GM23338 (cell line): Measurements from ENCODE around the gene RBBP8. TPM values are rescaled to one million over a fixed set of nuclear protein-coding genes. Genes with fewer than 3 reads are reported as not detected.

ENCODE experiments used
- CTCF ChIP-seq, 2 experiments: fragments of 200-600 bp in 1 of 2; sonication (generic) in 1 of 2; conservative IDR thresholded peaks; 2 replicates each; pipeline versions ENCODE4 v1.5.1 to v1.6.1; 2016 to 2017; ENCODE audit warnings: antibody characterized with exemption in 2 of 2, low read depth in 2 of 2, mild to moderate bottlenecking in 2 of 2, moderate library complexity in 1 of 2
- EZH2phosphoT487 ChIP-seq: fragments of 200-600 bp; sonication (generic); IDR thresholded peaks from one replicate; pipeline ENCODE4 v1.8.1; 2018; ENCODE audit warnings: antibody characterized with exemption; ENCODE audit not compliant: unreplicated experiment
- JUNB ChIP-seq: IDR thresholded peaks from one replicate; pipeline ENCODE4 v1.6.1; 2016; ENCODE audit warnings: antibody characterized with exemption; ENCODE audit not compliant: unreplicated experiment
- ZNF331 ChIP-seq: fragments of 250-450 bp; sonication (Bioruptor Pico); IDR thresholded peaks from 2 replicates; pipeline ENCODE4 v1.5.0; 2020; ENCODE audit warnings: low read depth, mild to moderate bottlenecking, moderate library complexity
- ZNF462 ChIP-seq: fragments of 250-450 bp; sonication (Bioruptor Pico); IDR thresholded peaks from 2 replicates; pipeline ENCODE4 v1.5.0; 2020; ENCODE audit warnings: mild to moderate bottlenecking, moderate library complexity
- polyA plus RNA-seq: library from polyadenylated mRNA; unstranded; fragments of >200 nt; fragmentation: Nextera tagmentation; extraction: Ambion mirVana; gene quantifications from 2 replicates; pipeline ENCODE4 v1.2.1, GENCODE V29; 2016
- total RNA-seq: library from RNA; depleted of rRNA; stranded (reverse); fragments of >200 nt; shearing (Covaris generic); gene quantifications from 2 replicates; pipeline ENCODE4 v1.2.3, GENCODE V29; 2014
- TF ChIP-seq, protein P1 (sequence below): IDR thresholded peaks from one replicate; pipeline ENCODE4 v1.6.1; 2018; ENCODE audit warnings: antibody characterized with exemption; ENCODE audit not compliant: unreplicated experiment

The RBBP8 gene
- total and polyA plus RNA-seq, 2 experiments from 2014 or later = 53.3 to 55.6 TPM

DNA sequence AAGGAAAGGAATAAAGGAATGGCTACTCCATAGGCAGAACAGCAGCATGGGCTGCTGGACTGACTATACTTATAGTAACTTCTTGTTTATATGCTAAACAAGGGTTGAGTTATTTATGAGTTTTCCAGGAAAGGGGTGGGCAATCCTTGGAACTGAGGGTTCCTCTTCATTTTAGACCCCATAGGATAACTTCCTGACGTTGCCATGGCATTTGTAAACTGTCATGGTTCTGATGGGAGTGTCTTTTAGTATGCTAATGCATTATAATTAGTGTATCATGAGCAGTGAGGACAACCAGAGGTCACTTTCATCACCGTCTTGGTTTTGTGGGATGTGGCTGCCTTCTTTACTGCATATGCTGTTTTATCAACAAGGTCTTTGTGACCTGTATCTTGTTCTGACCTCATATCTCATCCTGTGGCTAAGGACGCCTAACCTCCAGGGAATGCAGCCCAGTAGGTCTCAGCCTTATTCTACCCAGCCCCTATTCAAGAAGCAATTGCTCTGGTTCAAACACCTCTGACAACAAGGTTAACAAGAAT, 103.6 kb downstream of the RBBP8 start (continued):
- TF ChIP-seq ZNF462 (CRISPR knock-in tag) = no peak
- TF ChIP-seq, protein P1, sequence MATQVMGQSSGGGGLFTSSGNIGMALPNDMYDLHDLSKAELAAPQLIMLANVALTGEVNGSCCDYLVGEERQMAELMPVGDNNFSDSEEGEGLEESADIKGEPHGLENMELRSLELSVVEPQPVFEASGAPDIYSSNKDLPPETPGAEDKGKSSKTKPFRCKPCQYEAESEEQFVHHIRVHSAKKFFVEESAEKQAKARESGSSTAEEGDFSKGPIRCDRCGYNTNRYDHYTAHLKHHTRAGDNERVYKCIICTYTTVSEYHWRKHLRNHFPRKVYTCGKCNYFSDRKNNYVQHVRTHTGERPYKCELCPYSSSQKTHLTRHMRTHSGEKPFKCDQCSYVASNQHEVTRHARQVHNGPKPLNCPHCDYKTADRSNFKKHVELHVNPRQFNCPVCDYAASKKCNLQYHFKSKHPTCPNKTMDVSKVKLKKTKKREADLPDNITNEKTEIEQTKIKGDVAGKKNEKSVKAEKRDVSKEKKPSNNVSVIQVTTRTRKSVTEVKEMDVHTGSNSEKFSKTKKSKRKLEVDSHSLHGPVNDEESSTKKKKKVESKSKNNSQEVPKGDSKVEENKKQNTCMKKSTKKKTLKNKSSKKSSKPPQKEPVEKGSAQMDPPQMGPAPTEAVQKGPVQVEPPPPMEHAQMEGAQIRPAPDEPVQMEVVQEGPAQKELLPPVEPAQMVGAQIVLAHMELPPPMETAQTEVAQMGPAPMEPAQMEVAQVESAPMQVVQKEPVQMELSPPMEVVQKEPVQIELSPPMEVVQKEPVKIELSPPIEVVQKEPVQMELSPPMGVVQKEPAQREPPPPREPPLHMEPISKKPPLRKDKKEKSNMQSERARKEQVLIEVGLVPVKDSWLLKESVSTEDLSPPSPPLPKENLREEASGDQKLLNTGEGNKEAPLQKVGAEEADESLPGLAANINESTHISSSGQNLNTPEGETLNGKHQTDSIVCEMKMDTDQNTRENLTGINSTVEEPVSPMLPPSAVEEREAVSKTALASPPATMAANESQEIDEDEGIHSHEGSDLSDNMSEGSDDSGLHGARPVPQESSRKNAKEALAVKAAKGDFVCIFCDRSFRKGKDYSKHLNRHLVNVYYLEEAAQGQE = no peak
- no peak for TF ChIP-seq EZH2phosphoT487
- TF ChIP-seq CTCF (conservative IDR thresholded peaks at IDR 0.05; ENCODE audit: low read depth in 2 of 2) = no peak
- TF ChIP-seq ZNF331 (CRISPR knock-in tag) = no peak
- no peak for TF ChIP-seq JUNB
